ENCODE measurements around the gene ZNF594.
"Not testable (repeated sequence)": the region's sequence is repeated elsewhere in the genome, so short reads cannot be mapped to it uniquely, and the experiment has no call there.

- TF ChIP-seq, protein P1, sequence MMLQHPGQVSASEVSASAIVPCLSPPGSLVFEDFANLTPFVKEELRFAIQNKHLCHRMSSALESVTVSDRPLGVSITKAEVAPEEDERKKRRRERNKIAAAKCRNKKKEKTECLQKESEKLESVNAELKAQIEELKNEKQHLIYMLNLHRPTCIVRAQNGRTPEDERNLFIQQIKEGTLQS (CRISPR knock-in tag; conservative IDR thresholded peaks at IDR 0.05), result not testable (repeated sequence)
- TF ChIP-seq, protein P2, sequence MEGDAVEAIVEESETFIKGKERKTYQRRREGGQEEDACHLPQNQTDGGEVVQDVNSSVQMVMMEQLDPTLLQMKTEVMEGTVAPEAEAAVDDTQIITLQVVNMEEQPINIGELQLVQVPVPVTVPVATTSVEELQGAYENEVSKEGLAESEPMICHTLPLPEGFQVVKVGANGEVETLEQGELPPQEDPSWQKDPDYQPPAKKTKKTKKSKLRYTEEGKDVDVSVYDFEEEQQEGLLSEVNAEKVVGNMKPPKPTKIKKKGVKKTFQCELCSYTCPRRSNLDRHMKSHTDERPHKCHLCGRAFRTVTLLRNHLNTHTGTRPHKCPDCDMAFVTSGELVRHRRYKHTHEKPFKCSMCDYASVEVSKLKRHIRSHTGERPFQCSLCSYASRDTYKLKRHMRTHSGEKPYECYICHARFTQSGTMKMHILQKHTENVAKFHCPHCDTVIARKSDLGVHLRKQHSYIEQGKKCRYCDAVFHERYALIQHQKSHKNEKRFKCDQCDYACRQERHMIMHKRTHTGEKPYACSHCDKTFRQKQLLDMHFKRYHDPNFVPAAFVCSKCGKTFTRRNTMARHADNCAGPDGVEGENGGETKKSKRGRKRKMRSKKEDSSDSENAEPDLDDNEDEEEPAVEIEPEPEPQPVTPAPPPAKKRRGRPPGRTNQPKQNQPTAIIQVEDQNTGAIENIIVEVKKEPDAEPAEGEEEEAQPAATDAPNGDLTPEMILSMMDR (IDR thresholded peaks at IDR 0.05), result not testable (repeated sequence)
- TF ChIP-seq GABPB1 (CRISPR knock-in tag; IDR thresholded peaks at IDR 0.05); TCF7 (CRISPR knock-in tag; IDR thresholded peaks at IDR 0.05; ENCODE audit: low read depth); SP1 (CRISPR knock-in tag; conservative IDR thresholded peaks at IDR 0.05); ZNF232 (CRISPR knock-in tag; IDR thresholded peaks at IDR 0.05): not testable (repeated sequence)
Measured at GRCh38 chr17:5175027-5175426, 16.6 kb downstream of the ZNF594 start.

All from WTC11 (cell line).